Measurements from ENCODE around the gene PRKN. TPM values are rescaled to one million over a fixed set of nuclear protein-coding genes. Genes with fewer than 3 reads are reported as not detected.

Gene PRKN
- total and polyA plus RNA-seq, 2 experiments from 2014 or later = 0.10 to 0.84 TPM

DNA sequence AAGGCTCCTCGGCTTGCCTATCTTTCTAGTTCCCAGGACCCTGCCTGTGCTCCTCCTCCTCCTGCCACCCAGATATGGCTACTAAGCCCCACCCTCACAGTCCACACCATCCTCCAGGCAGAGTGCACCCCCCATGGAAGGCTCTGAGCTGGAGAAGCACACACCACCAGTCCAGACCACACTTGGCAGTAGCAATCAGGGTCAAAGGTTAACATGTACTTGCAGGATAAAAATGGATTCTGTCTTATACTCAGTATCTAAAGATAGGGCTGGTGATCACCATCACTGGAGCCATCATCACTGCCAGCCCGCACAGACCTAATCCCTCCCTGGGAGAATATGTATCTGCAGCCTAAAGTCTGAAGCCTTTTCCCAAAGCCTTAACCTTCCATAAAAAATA, 83.4 kb downstream of the PRKN start (continued):
- TF ChIP-seq, protein P1, sequence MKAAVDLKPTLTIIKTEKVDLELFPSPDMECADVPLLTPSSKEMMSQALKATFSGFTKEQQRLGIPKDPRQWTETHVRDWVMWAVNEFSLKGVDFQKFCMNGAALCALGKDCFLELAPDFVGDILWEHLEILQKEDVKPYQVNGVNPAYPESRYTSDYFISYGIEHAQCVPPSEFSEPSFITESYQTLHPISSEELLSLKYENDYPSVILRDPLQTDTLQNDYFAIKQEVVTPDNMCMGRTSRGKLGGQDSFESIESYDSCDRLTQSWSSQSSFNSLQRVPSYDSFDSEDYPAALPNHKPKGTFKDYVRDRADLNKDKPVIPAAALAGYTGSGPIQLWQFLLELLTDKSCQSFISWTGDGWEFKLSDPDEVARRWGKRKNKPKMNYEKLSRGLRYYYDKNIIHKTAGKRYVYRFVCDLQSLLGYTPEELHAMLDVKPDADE (IDR thresholded peaks at IDR 0.05) = no peak
- TF ChIP-seq NANOG (IDR thresholded peaks at IDR 0.05; ENCODE audit: borderline replicate concordance) = no peak

DNA sequence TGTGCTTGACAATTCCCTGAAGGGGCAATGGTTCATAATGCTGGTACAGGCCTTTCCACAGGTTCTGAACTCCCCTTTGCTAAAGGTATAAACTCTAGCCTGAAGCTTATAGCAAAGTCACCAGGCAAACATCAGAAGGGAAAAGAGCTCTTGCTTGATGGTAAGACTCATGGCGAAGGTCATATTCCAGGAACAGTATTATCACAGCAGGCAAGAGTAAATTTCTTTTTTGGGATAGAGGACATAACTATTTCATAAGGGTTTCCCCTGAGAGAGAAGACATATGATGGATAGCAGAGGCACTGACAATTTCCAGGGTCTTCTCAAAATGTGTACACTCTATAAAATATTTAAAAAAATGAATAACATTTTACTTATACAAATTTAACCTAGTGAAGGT, 86.8 kb downstream of the PRKN start:
- no peak overlapping the region for H3K4me3 ChIP-seq
- no peak overlapping the region for H2AFZ ChIP-seq
- no peak overlapping the region for H3K4me3 Mint-ChIP-seq
- H3K27ac ChIP-seq (ENCODE audit: low read depth) = no peak overlapping the region
- no peaks in the 10 kb centered on the region for H3F3A ChIP-seq (replicated peaks; ENCODE audit: low read depth)
- H3K79me2 ChIP-seq (replicated peaks; ENCODE audit: insufficient read depth) = no peaks in the 10 kb centered on the region
- ATAC-seq (no peak), DNase-seq (ENCODE audit: low spot score) (no peak)
- no peaks in the 10 kb centered on the region for H3K27me3 ChIP-seq (ENCODE audit: insufficient read depth)
- H3K4me1 Mint-ChIP-seq = no peaks in the 10 kb centered on the region
- no peaks in the 10 kb centered on the region for H3K36me3 Mint-ChIP-seq (ENCODE audit: low read depth)
- TF ChIP-seq ZNF114 (CRISPR knock-in tag; IDR thresholded peaks at IDR 0.05) = no peak
- no peaks in the 10 kb centered on the region for H3K9me2 ChIP-seq (ENCODE audit: insufficient read depth)
- H3K4me1 ChIP-seq (ENCODE audit: insufficient read depth) = no peaks in the 10 kb centered on the region
- no peaks in the 10 kb centered on the region for H3K36me3 ChIP-seq (ENCODE audit: insufficient read depth)
- H3K27ac Mint-ChIP-seq = no peak overlapping the region
- H3K27me3 Mint-ChIP-seq (ENCODE audit: insufficient read depth, low read depth, poor library complexity) = no peaks in the 10 kb centered on the region
- H4K20me1 ChIP-seq (replicated peaks; ENCODE audit: insufficient read depth) = no peaks in the 10 kb centered on the region
- no peaks in the 10 kb centered on the region for H3K9me3 Mint-ChIP-seq
- no peak overlapping the region for H3K4me2 ChIP-seq

DNA sequence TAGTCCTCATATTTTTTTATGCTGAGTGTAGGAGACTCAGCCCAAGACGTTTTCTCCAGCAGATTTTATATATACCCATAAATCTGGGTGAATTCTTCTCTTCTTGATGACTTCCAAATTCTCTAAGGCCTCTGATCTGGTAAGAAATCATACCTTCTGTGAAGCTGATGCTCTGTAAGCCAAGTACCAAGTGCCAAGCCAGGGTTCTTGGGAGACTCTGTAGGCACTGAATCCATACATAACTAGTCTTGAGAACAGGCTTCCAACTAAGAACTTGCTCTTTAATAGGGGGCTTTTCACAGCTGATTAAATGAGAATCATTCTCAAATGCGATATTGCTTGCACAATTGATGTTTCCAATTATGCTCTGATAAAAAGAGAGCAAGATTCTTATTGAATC, 87.6 kb downstream of the PRKN start:
- Mint-ChIP-seq H3K4me1 (no peaks in the 10 kb centered on the region), H3K4me3 (no peak overlapping the region), H3K36me3 (ENCODE audit: low read depth) (no peaks in the 10 kb centered on the region), H3K27ac (no peak overlapping the region), H3K27me3 (ENCODE audit: insufficient read depth, low read depth, poor library complexity) (no peaks in the 10 kb centered on the region), H3K9me3 (no peaks in the 10 kb centered on the region)
- no peaks in the 10 kb centered on the region for H3K4me1 ChIP-seq (ENCODE audit: insufficient read depth)
- H3F3A ChIP-seq (replicated peaks; ENCODE audit: low read depth) = no peaks in the 10 kb centered on the region
- H3K27me3 ChIP-seq (ENCODE audit: insufficient read depth) = no peaks in the 10 kb centered on the region
- H3K9me2 ChIP-seq (ENCODE audit: insufficient read depth) = no peaks in the 10 kb centered on the region
- H3K4me3 ChIP-seq = no peak overlapping the region
- DNase-seq (ENCODE audit: low spot score) (no peak), ATAC-seq (no peak)
- H3K4me2 ChIP-seq = no peak overlapping the region
- no peaks in the 10 kb centered on the region for H3K36me3 ChIP-seq (ENCODE audit: insufficient read depth)
- H2AFZ ChIP-seq = no peak overlapping the region
- no peak overlapping the region for H3K27ac ChIP-seq (ENCODE audit: low read depth)
- H4K20me1 ChIP-seq (replicated peaks; ENCODE audit: insufficient read depth) = no peaks in the 10 kb centered on the region
- H3K79me2 ChIP-seq (replicated peaks; ENCODE audit: insufficient read depth) = no peaks in the 10 kb centered on the region
- TF ChIP-seq CREB1 (CRISPR knock-in tag; IDR thresholded peaks at IDR 0.05; ENCODE audit: low read depth) (no peak), EZH2phosphoT487 (IDR thresholded peaks at IDR 0.05; ENCODE audit: unreplicated experiment) (no peak), ZNF114 (CRISPR knock-in tag; IDR thresholded peaks at IDR 0.05) (no peak), ZNF331 (CRISPR knock-in tag; IDR thresholded peaks at IDR 0.05; ENCODE audit: low read depth) (no peak)
- TF ChIP-seq, protein P1 (IDR thresholded peaks at IDR 0.05) = no peak
- TF ChIP-seq, protein P2, sequence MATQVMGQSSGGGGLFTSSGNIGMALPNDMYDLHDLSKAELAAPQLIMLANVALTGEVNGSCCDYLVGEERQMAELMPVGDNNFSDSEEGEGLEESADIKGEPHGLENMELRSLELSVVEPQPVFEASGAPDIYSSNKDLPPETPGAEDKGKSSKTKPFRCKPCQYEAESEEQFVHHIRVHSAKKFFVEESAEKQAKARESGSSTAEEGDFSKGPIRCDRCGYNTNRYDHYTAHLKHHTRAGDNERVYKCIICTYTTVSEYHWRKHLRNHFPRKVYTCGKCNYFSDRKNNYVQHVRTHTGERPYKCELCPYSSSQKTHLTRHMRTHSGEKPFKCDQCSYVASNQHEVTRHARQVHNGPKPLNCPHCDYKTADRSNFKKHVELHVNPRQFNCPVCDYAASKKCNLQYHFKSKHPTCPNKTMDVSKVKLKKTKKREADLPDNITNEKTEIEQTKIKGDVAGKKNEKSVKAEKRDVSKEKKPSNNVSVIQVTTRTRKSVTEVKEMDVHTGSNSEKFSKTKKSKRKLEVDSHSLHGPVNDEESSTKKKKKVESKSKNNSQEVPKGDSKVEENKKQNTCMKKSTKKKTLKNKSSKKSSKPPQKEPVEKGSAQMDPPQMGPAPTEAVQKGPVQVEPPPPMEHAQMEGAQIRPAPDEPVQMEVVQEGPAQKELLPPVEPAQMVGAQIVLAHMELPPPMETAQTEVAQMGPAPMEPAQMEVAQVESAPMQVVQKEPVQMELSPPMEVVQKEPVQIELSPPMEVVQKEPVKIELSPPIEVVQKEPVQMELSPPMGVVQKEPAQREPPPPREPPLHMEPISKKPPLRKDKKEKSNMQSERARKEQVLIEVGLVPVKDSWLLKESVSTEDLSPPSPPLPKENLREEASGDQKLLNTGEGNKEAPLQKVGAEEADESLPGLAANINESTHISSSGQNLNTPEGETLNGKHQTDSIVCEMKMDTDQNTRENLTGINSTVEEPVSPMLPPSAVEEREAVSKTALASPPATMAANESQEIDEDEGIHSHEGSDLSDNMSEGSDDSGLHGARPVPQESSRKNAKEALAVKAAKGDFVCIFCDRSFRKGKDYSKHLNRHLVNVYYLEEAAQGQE (IDR thresholded peaks at IDR 0.05; ENCODE audit: unreplicated experiment) = no peak
- TF ChIP-seq, protein P3, sequence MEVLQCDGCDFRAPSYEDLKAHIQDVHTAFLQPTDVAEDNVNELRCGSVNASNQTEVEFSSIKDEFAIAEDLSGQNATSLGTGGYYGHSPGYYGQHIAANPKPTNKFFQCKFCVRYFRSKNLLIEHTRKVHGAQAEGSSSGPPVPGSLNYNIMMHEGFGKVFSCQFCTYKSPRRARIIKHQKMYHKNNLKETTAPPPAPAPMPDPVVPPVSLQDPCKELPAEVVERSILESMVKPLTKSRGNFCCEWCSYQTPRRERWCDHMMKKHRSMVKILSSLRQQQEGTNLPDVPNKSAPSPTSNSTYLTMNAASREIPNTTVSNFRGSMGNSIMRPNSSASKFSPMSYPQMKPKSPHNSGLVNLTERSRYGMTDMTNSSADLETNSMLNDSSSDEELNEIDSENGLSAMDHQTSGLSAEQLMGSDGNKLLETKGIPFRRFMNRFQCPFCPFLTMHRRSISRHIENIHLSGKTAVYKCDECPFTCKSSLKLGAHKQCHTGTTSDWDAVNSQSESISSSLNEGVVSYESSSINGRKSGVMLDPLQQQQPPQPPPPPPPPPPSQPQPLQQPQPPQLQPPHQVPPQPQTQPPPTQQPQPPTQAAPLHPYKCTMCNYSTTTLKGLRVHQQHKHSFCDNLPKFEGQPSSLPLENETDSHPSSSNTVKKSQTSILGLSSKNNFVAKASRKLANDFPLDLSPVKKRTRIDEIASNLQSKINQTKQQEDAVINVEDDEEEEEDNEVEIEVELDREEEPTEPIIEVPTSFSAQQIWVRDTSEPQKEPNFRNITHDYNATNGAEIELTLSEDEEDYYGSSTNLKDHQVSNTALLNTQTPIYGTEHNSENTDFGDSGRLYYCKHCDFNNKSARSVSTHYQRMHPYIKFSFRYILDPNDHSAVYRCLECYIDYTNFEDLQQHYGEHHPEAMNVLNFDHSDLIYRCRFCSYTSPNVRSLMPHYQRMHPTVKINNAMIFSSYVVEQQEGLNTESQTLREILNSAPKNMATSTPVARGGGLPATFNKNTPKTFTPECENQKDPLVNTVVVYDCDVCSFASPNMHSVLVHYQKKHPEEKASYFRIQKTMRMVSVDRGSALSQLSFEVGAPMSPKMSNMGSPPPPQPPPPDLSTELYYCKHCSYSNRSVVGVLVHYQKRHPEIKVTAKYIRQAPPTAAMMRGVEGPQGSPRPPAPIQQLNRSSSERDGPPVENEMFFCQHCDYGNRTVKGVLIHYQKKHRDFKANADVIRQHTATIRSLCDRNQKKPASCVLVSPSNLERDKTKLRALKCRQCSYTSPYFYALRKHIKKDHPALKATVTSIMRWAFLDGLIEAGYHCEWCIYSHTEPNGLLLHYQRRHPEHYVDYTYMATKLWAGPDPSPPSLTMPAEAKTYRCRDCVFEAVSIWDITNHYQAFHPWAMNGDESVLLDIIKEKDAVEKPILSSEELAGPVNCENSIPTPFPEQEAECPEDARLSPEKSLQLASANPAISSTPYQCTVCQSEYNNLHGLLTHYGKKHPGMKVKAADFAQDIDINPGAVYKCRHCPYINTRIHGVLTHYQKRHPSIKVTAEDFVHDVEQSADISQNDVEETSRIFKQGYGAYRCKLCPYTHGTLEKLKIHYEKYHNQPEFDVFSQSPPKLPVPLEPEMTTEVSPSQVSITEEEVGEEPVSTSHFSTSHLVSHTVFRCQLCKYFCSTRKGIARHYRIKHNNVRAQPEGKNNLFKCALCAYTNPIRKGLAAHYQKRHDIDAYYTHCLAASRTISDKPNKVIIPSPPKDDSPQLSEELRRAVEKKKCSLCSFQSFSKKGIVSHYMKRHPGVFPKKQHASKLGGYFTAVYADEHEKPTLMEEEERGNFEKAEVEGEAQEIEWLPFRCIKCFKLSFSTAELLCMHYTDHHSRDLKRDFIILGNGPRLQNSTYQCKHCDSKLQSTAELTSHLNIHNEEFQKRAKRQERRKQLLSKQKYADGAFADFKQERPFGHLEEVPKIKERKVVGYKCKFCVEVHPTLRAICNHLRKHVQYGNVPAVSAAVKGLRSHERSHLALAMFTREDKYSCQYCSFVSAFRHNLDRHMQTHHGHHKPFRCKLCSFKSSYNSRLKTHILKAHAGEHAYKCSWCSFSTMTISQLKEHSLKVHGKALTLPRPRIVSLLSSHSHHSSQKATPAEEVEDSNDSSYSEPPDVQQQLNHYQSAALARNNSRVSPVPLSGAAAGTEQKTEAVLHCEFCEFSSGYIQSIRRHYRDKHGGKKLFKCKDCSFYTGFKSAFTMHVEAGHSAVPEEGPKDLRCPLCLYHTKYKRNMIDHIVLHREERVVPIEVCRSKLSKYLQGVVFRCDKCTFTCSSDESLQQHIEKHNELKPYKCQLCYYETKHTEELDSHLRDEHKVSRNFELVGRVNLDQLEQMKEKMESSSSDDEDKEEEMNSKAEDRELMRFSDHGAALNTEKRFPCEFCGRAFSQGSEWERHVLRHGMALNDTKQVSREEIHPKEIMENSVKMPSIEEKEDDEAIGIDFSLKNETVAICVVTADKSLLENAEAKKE (CRISPR knock-in tag; IDR thresholded peaks at IDR 0.05) = no peak

Measured in GM23338 (cell line).